HCT116 (cell line): ENCODE measurements around the gene MAP3K21. TPM values are rescaled to one million over a fixed set of nuclear protein-coding genes. Genes with fewer than 3 reads are reported as not detected.

ENCODE experiments used
- ATAC-seq: fragments of 200-7000 bp; cut with Tn5 transposase; 2 replicates; pipeline ENCODE4 v1.9.1; 2020; ENCODE audit warnings: mild to moderate bottlenecking, moderate library complexity
- BruUV-seq: library from RNA; stranded (reverse); fragments of 400-500 nt; replicated peaks from 2 replicates; lab custom pipeline; 2021; lab: Mats Ljungman, UMichigan
- CTCF ChIA-PET: fragments of 300-600 bp; sonication (Branson Sonifier 250); formaldehyde crosslinking; loops from one replicate; lab custom pipeline; 2021; ENCODE audit warnings: antibody characterized with exemption; lab: Charles Lee
- POLR2A ChIA-PET: fragments of 300-600, 350-600 bp; sonication (Branson Sonifier 250); formaldehyde crosslinking; loops from one replicate; lab custom pipeline; 2021; ENCODE audit warnings: antibody characterized with exemption; lab: Charles Lee
- RAD21 ChIA-PET, 2 experiments: fragments of 300-600 bp; sonication (Branson Sonifier 250); formaldehyde crosslinking; loops; one replicate each; lab custom pipeline; 2023; ENCODE audit warnings: low total read pairs in 2 of 2; ENCODE audit not compliant: uncharacterized antibody in 2 of 2, unreplicated experiment in 2 of 2, low non-redundant PET in 1 of 2; lab: Charles Lee
- DNase-seq: peaks from one replicate; pipeline ENCODE4 v3.0.0-alpha.2; 2010; ENCODE audit warnings: low read depth, low spot score
- H2AFZ ChIP-seq: fragments of 200-600 bp; shearing (Covaris generic), sonication (generic); 2 replicates; pipeline ENCODE4 v1.6.1; 2017; ENCODE audit warnings: low read depth, mixed run types, mixed read lengths, antibody characterized with exemption, low read length; ENCODE audit not compliant: poor library complexity, severe bottlenecking
- H3K27ac ChIP-seq: 2 replicates; pipeline ENCODE4 v1.5.1; 2012; ENCODE audit warnings: low read depth, low read length
- H3K27me3 ChIP-seq: fragments of 200-600 bp; sonication (generic); 2 replicates; pipeline ENCODE4 v1.6.1; 2016; ENCODE audit warnings: mixed run types, low read length, mixed read lengths; ENCODE audit not compliant: insufficient read depth
- H3K36me3 ChIP-seq, 2 experiments: fragments of 200-500 bp in 1 of 2; fragments of 200-600 bp in 1 of 2; sonication (Bioruptor generic) in 1 of 2; sonication (generic) in 1 of 2; 2 replicates each; pipeline versions ENCODE4 v1.5.1 to v1.6.1; 2014 to 2016; ENCODE audit warnings: low read length in 2 of 2, inconsistent platforms in 1 of 2, mixed read lengths in 1 of 2, mixed run types in 1 of 2; ENCODE audit not compliant: insufficient read depth in 2 of 2, control insufficient read depth in 1 of 2
- H3K4me1 ChIP-seq, 2 experiments: fragments of 200-600 bp in 1 of 2; sonication (generic) in 1 of 2; 2 replicates each; pipeline versions ENCODE4 v1.5.1 to v1.6.1; 2012 to 2017; ENCODE audit warnings: low read length in 2 of 2, inconsistent platforms in 1 of 2, mild to moderate bottlenecking in 1 of 2, mixed read lengths in 1 of 2, mixed run types in 1 of 2, moderate library complexity in 1 of 2; ENCODE audit not compliant: insufficient read depth in 2 of 2, control insufficient read depth in 1 of 2
- H3K4me2 ChIP-seq: fragments of 200-600 bp; sonication (generic); 2 replicates; pipeline ENCODE4 v1.6.1; 2017; ENCODE audit warnings: mixed run types, low read length, mixed read lengths
- H3K4me3 ChIP-seq, 2 experiments: fragments of 200-600 bp in 1 of 2; sonication (generic) in 1 of 2; replicated peaks in 1 of 2; 2 replicates each; pipeline ENCODE4 v1.5.1; 2011 to 2016; ENCODE audit warnings: low read length in 2 of 2, control low read depth in 1 of 2, low read depth in 1 of 2, mild to moderate bottlenecking in 1 of 2, mixed read lengths in 1 of 2, mixed run types in 1 of 2
- H3K79me2 ChIP-seq: fragments of 200-600 bp; sonication (generic); 2 replicates; pipeline ENCODE4 v1.6.1; 2017; ENCODE audit warnings: mild to moderate bottlenecking, mixed run types, low read length, moderate library complexity, mixed read lengths; ENCODE audit not compliant: insufficient read depth
- H3K9ac ChIP-seq: fragments of 200-600 bp; sonication (generic); 2 replicates; pipeline ENCODE4 v1.6.1; 2016; ENCODE audit warnings: low read length, mixed read lengths
- H3K9me2 ChIP-seq: fragments of 200-600 bp; sonication (generic), shearing (Covaris generic); 2 replicates; pipeline ENCODE4 v1.6.1; 2017; ENCODE audit warnings: mixed run types, mild to moderate bottlenecking, moderate library complexity; ENCODE audit not compliant: insufficient read depth
- H3K9me3 ChIP-seq, 2 experiments: fragments of 200-500 bp in 1 of 2; fragments of 200-600 bp in 1 of 2; sonication (Bioruptor generic) in 1 of 2; sonication (generic) in 1 of 2; 2 replicates each; pipeline ENCODE4 v1.6.1; 2014 to 2017; ENCODE audit warnings: low read length in 2 of 2, mixed read lengths in 2 of 2, inconsistent platforms in 1 of 2, low read depth in 1 of 2, mild to moderate bottlenecking in 1 of 2, mixed run types in 1 of 2, moderate library complexity in 1 of 2; ENCODE audit not compliant: control insufficient read depth in 1 of 2, insufficient read depth in 1 of 2
- H4K20me1 ChIP-seq: fragments of 200-600 bp; sonication (generic), shearing (Covaris generic); 2 replicates; pipeline ENCODE4 v1.6.1; 2017; ENCODE audit warnings: mixed run types, mild to moderate bottlenecking, moderate library complexity; ENCODE audit not compliant: insufficient read depth
- POLR2A ChIP-seq: IDR thresholded peaks from 2 replicates; pipeline ENCODE4 v1.7.0; 2011; ENCODE audit warnings: borderline replicate concordance; ENCODE audit not compliant: insufficient read depth, insufficient read length; ENCODE audit errors: extremely low read depth
- intact Hi-C: fragments of 100-400 bp; cut with micrococcal nuclease; formaldehyde crosslinking; loops from 2 replicates; pipeline ENCODE4 v1.10.0; 2022
- total RNA-seq: library from RNA; stranded (reverse); gene quantifications from one replicate; pipeline ENCODE4 v1.2.1, GENCODE V29; 2021; ENCODE audit not compliant: unreplicated experiment
- TF ChIP-seq, protein P1 (sequence below): IDR thresholded peaks from 2 replicates; pipeline ENCODE4 v1.6.1; 2011; ENCODE audit warnings: mild to moderate bottlenecking, low read length, moderate library complexity; ENCODE audit not compliant: insufficient replicate concordance; ENCODE audit errors: extremely low read depth

Gene MAP3K21
- total RNA-seq, 1 experiment from 2014 or later, result 19.1 TPM

DNA sequence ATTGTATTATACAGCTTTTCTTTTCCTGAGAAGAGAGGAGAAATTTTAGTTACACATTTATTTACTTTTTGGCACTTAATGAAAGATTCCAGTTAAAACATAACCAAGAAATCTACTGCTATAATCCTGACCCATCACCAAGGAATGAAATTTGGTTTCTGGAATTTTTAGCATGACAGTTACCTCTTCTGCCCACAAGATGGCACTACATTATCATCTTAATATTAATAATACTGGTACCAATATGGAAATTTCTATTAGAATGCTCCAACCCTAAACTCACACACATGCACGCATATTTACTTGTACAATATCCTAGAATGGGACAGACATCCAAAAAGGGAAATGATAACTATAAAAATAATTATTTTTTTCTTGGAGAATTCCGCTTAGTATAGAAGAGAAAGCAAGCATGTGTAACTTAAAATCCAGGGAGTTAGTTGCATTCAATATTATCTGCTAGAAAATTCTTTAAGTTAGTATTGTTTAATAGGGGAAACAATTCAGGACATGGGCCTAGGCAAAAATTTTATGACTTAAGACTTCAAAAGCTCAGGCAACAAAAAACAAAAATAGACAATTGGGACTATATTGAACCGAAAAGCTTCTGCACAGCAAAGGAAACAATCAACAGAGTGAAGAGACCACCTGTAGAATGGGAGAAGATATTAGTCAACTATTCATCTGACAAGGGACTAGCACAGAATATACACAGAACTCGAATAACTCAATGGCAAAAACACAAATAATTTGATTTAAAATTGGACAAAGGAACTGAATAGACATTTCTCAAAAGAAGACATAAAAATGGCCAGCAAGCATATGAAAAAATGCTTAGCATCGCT lies 37.4 kb downstream of the MAP3K21 start (continued):
- TF ChIP-seq, protein P1, sequence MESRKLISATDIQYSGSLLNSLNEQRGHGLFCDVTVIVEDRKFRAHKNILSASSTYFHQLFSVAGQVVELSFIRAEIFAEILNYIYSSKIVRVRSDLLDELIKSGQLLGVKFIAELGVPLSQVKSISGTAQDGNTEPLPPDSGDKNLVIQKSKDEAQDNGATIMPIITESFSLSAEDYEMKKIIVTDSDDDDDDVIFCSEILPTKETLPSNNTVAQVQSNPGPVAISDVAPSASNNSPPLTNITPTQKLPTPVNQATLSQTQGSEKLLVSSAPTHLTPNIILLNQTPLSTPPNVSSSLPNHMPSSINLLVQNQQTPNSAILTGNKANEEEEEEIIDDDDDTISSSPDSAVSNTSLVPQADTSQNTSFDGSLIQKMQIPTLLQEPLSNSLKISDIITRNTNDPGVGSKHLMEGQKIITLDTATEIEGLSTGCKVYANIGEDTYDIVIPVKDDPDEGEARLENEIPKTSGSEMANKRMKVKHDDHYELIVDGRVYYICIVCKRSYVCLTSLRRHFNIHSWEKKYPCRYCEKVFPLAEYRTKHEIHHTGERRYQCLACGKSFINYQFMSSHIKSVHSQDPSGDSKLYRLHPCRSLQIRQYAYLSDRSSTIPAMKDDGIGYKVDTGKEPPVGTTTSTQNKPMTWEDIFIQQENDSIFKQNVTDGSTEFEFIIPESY, result no peak
- TF ChIP-seq, all 23 proteins: peak for 2

GRCh38 chr1:233366575-233366974 lies 39.1 kb downstream of the MAP3K21 start:
- Histone ChIP-seq H3K27ac (peak overlapping the region; percentile 60; the same call in 1 of the 2 replicates), H3K4me3 (no peak overlapping the region), H3K36me3 (0 out of 4 replicates have a peak, but pooled peaks cover 0 to 2% of the 10 kb centered on the region in 2 experiments), H3K27me3 (no peaks in the 10 kb centered on the region), H3K9me2 (no peaks in the 10 kb centered on the region), H3K79me2 (peaks cover 25% of the 10 kb centered on the region; the same call in 1 of the 2 replicates), H4K20me1 (peaks cover 7% of the 10 kb centered on the region; the same call in 1 of the 2 replicates), H3K4me1 (peaks cover 25 to 37% of the 10 kb centered on the region in 2 experiments), H2AFZ (no peak overlapping the region), H3K9ac (0 out of 2 replicates have a peak overlapping the region, but pooled peaks have one; percentile 13), H3K4me2 (peak overlapping the region; percentile 60), H3K9me3 (no peaks in the 10 kb centered on the region)
- no peak for DNase-seq
- ATAC-seq, result no peak
- TF ChIP-seq POLR2A, result no peak
- intact Hi-C loops, result loop anchor here (5.0 kb wide), 1 partner anchor 64 kb away; no protein-coding TSS in a partner anchor
- ChIA-PET POLR2A (no interaction called here), CTCF (no interaction called here), RAD21 (no interaction called here)
- BruUV-seq, result no TSS peak
